T-helper 1 cell treated with Interleukin-12 subunit alpha and Interleukin-12 subunit beta and Interleukin-4 antibody, amounts not matched to agents 30 μg/mL and 1 μg/mL, for 36 hours (primary cell): ENCODE data around the gene R3HDM2.
"Not testable (repeated sequence)": the region's sequence is repeated elsewhere in the genome, so short reads cannot be mapped to it uniquely, and the experiment has no call there.

Experiments used
- H3K27ac Mint-ChIP-seq: one replicate; pipeline ENCODE4 v1.8.0; 2021; ENCODE audit warnings: mild to moderate bottlenecking, mixed read lengths
- H3K27me3 Mint-ChIP-seq: one replicate; pipeline ENCODE4 v1.8.0; 2021; ENCODE audit warnings: low read depth, mixed read lengths
- H3K36me3 Mint-ChIP-seq: one replicate; pipeline ENCODE4 v1.8.0; 2021; ENCODE audit warnings: low read depth, mixed read lengths
- H3K4me1 Mint-ChIP-seq: one replicate; pipeline ENCODE4 v1.8.0; 2021; ENCODE audit warnings: low read depth, mixed read lengths
- H3K4me3 Mint-ChIP-seq: one replicate; pipeline ENCODE4 v1.8.0; 2021; ENCODE audit warnings: mild to moderate bottlenecking, moderate library complexity, mixed read lengths
- H3K9me3 Mint-ChIP-seq: one replicate; pipeline ENCODE4 v1.8.0; 2021; ENCODE audit warnings: mixed read lengths

R3HDM2 gene

GRCh38 chr12:57451233-57451778, 20.5 kb upstream of the R3HDM2 start:
- Mint-ChIP-seq H3K36me3 (no peaks in the 10 kb centered on the region), H3K9me3 (no peaks in the 10 kb centered on the region), H3K4me1 (peaks cover 6% of the 10 kb centered on the region), H3K4me3 (no peak overlapping the region), H3K27me3 (no peaks in the 10 kb centered on the region), H3K27ac (no peak overlapping the region)

- no peak overlapping the region for H3K4me3 Mint-ChIP-seq
- no peak overlapping the region for H3K27ac Mint-ChIP-seq
- H3K27me3 Mint-ChIP-seq: no peaks in the 10 kb centered on the region
- H3K36me3 Mint-ChIP-seq: no peaks in the 10 kb centered on the region
- H3K9me3 Mint-ChIP-seq: no peaks in the 10 kb centered on the region
- no peaks in the 10 kb centered on the region for H3K4me1 Mint-ChIP-seq
Observed at GRCh38 chr12:57450057-57450456, 19.2 kb upstream of the R3HDM2 start.

GRCh38 chr12:57449375-57449774, 18.5 kb upstream of the R3HDM2 start:
- Mint-ChIP-seq H3K36me3 (no peaks in the 10 kb centered on the region), H3K4me3 (no peak overlapping the region), H3K4me1 (no peaks in the 10 kb centered on the region), H3K9me3 (no peaks in the 10 kb centered on the region), H3K27ac (no peak overlapping the region), H3K27me3 (no peaks in the 10 kb centered on the region)

GRCh38 chr12:57448669-57449068, 17.8 kb upstream of the R3HDM2 start:
- H3K36me3 Mint-ChIP-seq: no peaks in the 10 kb centered on the region
- H3K9me3 Mint-ChIP-seq: no peaks in the 10 kb centered on the region
- no peak overlapping the region for H3K4me3 Mint-ChIP-seq
- no peak overlapping the region for H3K27ac Mint-ChIP-seq
- no peaks in the 10 kb centered on the region for H3K4me1 Mint-ChIP-seq
- H3K27me3 Mint-ChIP-seq: no peaks in the 10 kb centered on the region

GRCh38 chr12:57446292-57446960, 15.6 kb upstream of the R3HDM2 start:
- no peak overlapping the region for H3K4me3 Mint-ChIP-seq

GRCh38 chr12:57444744-57445143, 13.9 kb upstream of the R3HDM2 start:
- Mint-ChIP-seq H3K4me3 (no peak overlapping the region), H3K9me3 (peaks cover 10% of the 10 kb centered on the region), H3K4me1 (no peaks in the 10 kb centered on the region), H3K27me3 (peaks cover 11% of the 10 kb centered on the region), H3K36me3 (peaks cover 3% of the 10 kb centered on the region), H3K27ac (no peak overlapping the region)

More at GRCh38 chr12:57446292-57446960, 15.6 kb upstream of the R3HDM2 start:
- Mint-ChIP-seq H3K36me3 (no peaks in the 10 kb centered on the region), H3K27ac (no peak overlapping the region), H3K9me3 (peaks cover 6% of the 10 kb centered on the region), H3K27me3 (peaks cover 6% of the 10 kb centered on the region), H3K4me1 (no peaks in the 10 kb centered on the region)

- H3K27ac Mint-ChIP-seq, H3K4me1 Mint-ChIP-seq, H3K36me3 Mint-ChIP-seq, H3K4me3 Mint-ChIP-seq: not testable (repeated sequence)
- Mint-ChIP-seq H3K9me3 (peaks cover 10% of the 10 kb centered on the region), H3K27me3 (peaks cover 11% of the 10 kb centered on the region)
Observed at GRCh38 chr12:57444337-57444736, 13.5 kb upstream of the R3HDM2 start.

- Mint-ChIP-seq H3K27me3 (peaks cover 17% of the 10 kb centered on the region), H3K4me1 (no peaks in the 10 kb centered on the region), H3K4me3 (no peak overlapping the region), H3K36me3 (peaks cover 3% of the 10 kb centered on the region), H3K27ac (no peak overlapping the region), H3K9me3 (peaks cover 10% of the 10 kb centered on the region)
Observed at GRCh38 chr12:57441846-57442427, 11.1 kb upstream of the R3HDM2 start.

GRCh38 chr12:57441393-57441792, 10.6 kb upstream of the R3HDM2 start:
- H3K36me3 Mint-ChIP-seq, H3K4me1 Mint-ChIP-seq, H3K27ac Mint-ChIP-seq, H3K4me3 Mint-ChIP-seq: not testable (repeated sequence)
- Mint-ChIP-seq H3K27me3 (peaks cover 17% of the 10 kb centered on the region), H3K9me3 (peaks cover 10% of the 10 kb centered on the region)

- no peak overlapping the region for H3K27ac Mint-ChIP-seq
- no peak overlapping the region for H3K4me3 Mint-ChIP-seq
- H3K27me3 Mint-ChIP-seq: peaks cover 17% of the 10 kb centered on the region
- peaks cover 4% of the 10 kb centered on the region for H3K4me1 Mint-ChIP-seq
- H3K9me3 Mint-ChIP-seq: peaks cover 10% of the 10 kb centered on the region
- H3K36me3 Mint-ChIP-seq: peaks cover 3% of the 10 kb centered on the region
Observed at GRCh38 chr12:57439762-57440266, 9.0 kb upstream of the R3HDM2 start.

- Mint-ChIP-seq H3K9me3 (peaks cover 10% of the 10 kb centered on the region), H3K27ac (no peak overlapping the region), H3K4me1 (peaks cover 4% of the 10 kb centered on the region), H3K27me3 (peaks cover 17% of the 10 kb centered on the region), H3K36me3 (peaks cover 3% of the 10 kb centered on the region), H3K4me3 (no peak overlapping the region)
Observed at GRCh38 chr12:57438400-57438799, 7.6 kb upstream of the R3HDM2 start.

GRCh38 chr12:57435293-57435692, 4.5 kb upstream of the R3HDM2 start:
- Mint-ChIP-seq H3K9me3 (no peaks in the 10 kb centered on the region), H3K36me3 (no peaks in the 10 kb centered on the region), H3K4me1 (peaks cover 14% of the 10 kb centered on the region), H3K4me3 (no peak overlapping the region), H3K27ac (peak overlapping the region; percentile 60), H3K27me3 (peaks cover 6% of the 10 kb centered on the region)

GRCh38 chr12:57434517-57435223, 3.8 kb upstream of the R3HDM2 start, which contains the start of gene INHBC:
Gene INHBC (plus strand): TSS chr12:57434784. CDS start chr12:57434887, 103 bp downstream.
- Mint-ChIP-seq H3K36me3 (peaks cover 2% of the 10 kb centered on the region), H3K27ac (peak within 1 kb of the TSS; percentile 60), H3K9me3 (no peaks in the 10 kb centered on the region), H3K4me3 (no peak within 1 kb of the TSS), H3K27me3 (peaks cover 6% of the 10 kb centered on the region), H3K4me1 (peaks cover 16% of the 10 kb centered on the region)

- Mint-ChIP-seq H3K36me3 (peaks cover 3% of the 10 kb centered on the region), H3K4me3 (no peak overlapping the region), H3K9me3 (no peaks in the 10 kb centered on the region), H3K4me1 (peaks cover 22% of the 10 kb centered on the region), H3K27ac (no peak overlapping the region), H3K27me3 (peaks cover under 1% of the 10 kb centered on the region)
Observed at GRCh38 chr12:57433370-57433769, 2.5 kb upstream of the R3HDM2 start.
